ENCODE data around the gene U2AF1L4. TPM values are rescaled to one million over a fixed set of nuclear protein-coding genes. Genes with fewer than 3 reads are reported as not detected.

Gene U2AF1L4
- total and polyA plus RNA-seq, 2 donors (not counting 3 experiments of a cell fraction or from before 2014, with no cell fraction given), result 5.6 to 13.5 TPM

GRCh38 chr19:35708391-35708790, 36.8 kb downstream of the U2AF1L4 start:
- no peaks in the 10 kb centered on the region for H3K9me1 ChIP-seq (replicated peaks; ENCODE audit: control insufficient read depth, extremely low read depth, insufficient read depth, low read length)
- TF ChIP-seq MAX (IDR thresholded peaks at IDR 0.05; ENCODE audit: insufficient read depth, insufficient read length) (no peak), JUN (IDR thresholded peaks at IDR 0.05; ENCODE audit: borderline replicate concordance, insufficient read depth, insufficient read length, low read depth) (no peak), GATA2 (IDR thresholded peaks at IDR 0.05; ENCODE audit: insufficient read depth, insufficient read length, low read depth, low read length) (no peak), CTCF (IDR thresholded peaks at IDR 0.05; ENCODE audit: extremely low read depth in 1 of 2, insufficient read depth in 1 of 2, low read depth in 1 of 2, low read length in 2 of 2) (no peak), MYC (IDR thresholded peaks at IDR 0.05; ENCODE audit: low read depth, low read length) (no peak), POLR2AphosphoS5 (IDR thresholded peaks at IDR 0.05; ENCODE audit: insufficient read depth, low read depth, low read length) (no peak), POLR2A (IDR thresholded peaks at IDR 0.05; ENCODE audit: low read depth, low read length) (no peak), EZH2 (IDR thresholded peaks at IDR 0.05; ENCODE audit: borderline replicate concordance, low read depth, low read length, severe bottlenecking) (no peak), FOS (IDR thresholded peaks at IDR 0.05; ENCODE audit: borderline replicate concordance, insufficient read depth, low read length) (no peak)
- H3K9ac ChIP-seq (replicated peaks; ENCODE audit: extremely low read depth, insufficient read depth, low read length), result no peak overlapping the region
- no peak overlapping the region for H3K27ac ChIP-seq (ENCODE audit: insufficient read depth, low read depth, low read length)
- BruUV-seq (replicated peaks), result no TSS peak
- H3K9me3 ChIP-seq (replicated peaks; ENCODE audit: control insufficient read depth, insufficient read depth, low read length), result no peaks in the 10 kb centered on the region
- no peaks in the 10 kb centered on the region for H3K36me3 ChIP-seq (ENCODE audit: control insufficient read depth in 2 of 2, extremely low read depth in 1 of 2, insufficient read depth in 2 of 2, low read length in 2 of 2)
- dilution Hi-C loops (cut with MboI; ENCODE audit: extremely low pct_ligation_motif_present, low sequenced_read_pairs), result no loop called here
- intact Hi-C loops (cut with micrococcal nuclease), result no loop called here
- H3K4me2 ChIP-seq (ENCODE audit: insufficient read depth, low read length), result no peak overlapping the region
- ChIA-PET POLR2A (no interaction called here), CTCF (no interaction called here)
- DNase-seq (ENCODE audit: low read depth, low spot score), result no peak
- no peaks in the 10 kb centered on the region for H3K79me2 ChIP-seq (ENCODE audit: control insufficient read depth, insufficient read depth, low read length)
- no peaks in the 10 kb centered on the region for H3K4me1 ChIP-seq (ENCODE audit: control insufficient read depth, extremely low read depth, insufficient read depth, low read length)
- H2AFZ ChIP-seq (ENCODE audit: low read depth, low read length), result no peak overlapping the region
- no peaks in the 10 kb centered on the region for H3K27me3 ChIP-seq (ENCODE audit: control insufficient read depth in 2 of 2, insufficient read depth in 2 of 2, low read length in 2 of 2)
- FAIRE-seq, result no peak
- no peak overlapping the region for H3K4me3 ChIP-seq (replicated peaks in 1 of 3; ENCODE audit: insufficient read depth in 1 of 3, low read depth in 1 of 3, low read length in 3 of 3)
- no peaks in the 10 kb centered on the region for H4K20me1 ChIP-seq (replicated peaks; ENCODE audit: control insufficient read depth, extremely low read depth, insufficient read depth, low read length)
